IPS-18c (cell line): ENCODE measurements around the gene KCNN3.

Experiments
- H3K4me3 ChIP-seq: 2 replicates; pipeline ENCODE4 v1.7.0; 2013; ENCODE audit warnings: low read depth, mild to moderate bottlenecking, low read length, moderate library complexity; ENCODE audit not compliant: insufficient read depth
- H3K9me3 ChIP-seq: one replicate; pipeline ENCODE4 v1.6.1; 2013; ENCODE audit warnings: mild to moderate bottlenecking, low read length, moderate library complexity; ENCODE audit not compliant: control insufficient read depth, insufficient read depth

KCNN3 gene

DNA sequence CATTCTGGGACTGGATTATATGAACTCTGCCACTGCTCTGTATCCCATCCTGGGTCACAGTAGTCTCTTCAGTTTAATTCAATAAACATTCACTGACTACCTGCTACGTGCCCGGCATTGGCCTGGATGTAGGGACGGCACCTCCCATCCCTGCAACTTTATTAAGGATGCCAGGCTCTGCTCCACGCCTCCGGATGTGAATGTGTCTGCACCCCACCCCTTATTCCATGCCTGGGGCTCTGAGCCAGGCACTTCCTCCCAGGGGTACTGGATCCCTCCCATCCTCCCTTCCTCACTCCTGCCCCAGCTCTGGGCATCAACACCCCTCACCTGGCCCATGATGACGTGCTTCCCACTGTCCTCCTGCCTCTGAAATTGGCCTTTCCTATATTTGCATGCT is 53.7 kb downstream of the KCNN3 start:
- H3K4me3 ChIP-seq = no peak overlapping the region
- no peaks in the 10 kb centered on the region for H3K9me3 ChIP-seq

DNA sequence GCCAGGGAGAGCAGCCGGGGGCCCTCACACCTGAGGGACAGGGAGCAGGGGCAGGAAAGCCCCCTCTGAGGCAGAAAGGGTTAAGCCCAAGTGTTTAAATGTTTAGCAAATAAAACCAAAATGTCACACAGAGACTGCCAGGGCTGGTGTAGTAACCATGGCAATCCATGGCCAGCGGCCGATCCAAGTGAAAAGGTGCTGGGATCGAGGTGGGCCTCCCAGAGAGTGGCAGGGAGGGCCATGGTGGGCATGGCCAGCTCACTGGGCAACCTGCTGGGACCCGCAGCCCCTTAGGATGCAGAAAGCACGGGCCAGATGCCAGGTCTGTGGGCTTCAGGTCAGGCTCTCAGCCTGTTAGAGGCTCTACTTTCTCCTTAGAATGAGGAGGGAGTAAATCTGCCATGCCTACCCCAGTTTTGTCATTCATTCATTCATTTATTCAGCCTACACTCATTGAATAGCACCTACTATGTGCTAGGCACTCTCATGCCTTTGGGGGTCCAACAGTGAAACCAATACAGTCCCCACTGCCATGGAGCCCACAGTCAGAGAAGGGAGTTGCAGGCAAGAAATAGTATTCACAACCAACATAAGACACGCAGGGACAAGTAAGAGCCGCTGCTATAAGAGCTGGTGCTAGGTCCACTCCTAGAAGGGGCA is 56.1 kb downstream of the KCNN3 start:
- Histone ChIP-seq H3K4me3 (no peak overlapping the region), H3K9me3 (no peaks in the 10 kb centered on the region)

DNA sequence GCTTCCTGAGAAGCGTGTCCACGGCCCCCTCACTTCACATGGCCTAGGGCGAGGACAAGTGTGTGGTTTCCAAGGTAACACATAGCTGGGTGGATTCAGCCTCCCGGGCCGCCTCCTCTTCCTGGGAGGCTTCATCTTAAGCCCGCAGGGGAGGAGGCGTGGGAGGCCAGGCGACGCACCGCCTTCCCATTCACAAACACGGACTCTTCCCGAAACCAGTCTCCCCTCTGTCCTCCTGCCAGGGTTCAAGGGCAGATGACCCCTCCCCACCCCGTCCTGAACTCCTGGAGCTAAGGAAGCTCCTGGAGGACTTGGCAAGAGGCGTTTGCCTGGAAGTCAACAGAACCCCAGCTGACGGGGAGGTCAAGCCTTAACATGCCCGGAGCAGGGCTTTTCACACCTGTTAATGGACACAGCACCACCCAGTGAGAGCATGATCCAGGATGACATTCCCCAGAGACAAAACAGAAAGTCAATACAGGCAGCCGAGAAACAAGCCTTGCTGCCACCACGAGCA is 56.7 kb downstream of the KCNN3 start:
- Histone ChIP-seq H3K4me3 (no peak overlapping the region), H3K9me3 (no peaks in the 10 kb centered on the region)

DNA sequence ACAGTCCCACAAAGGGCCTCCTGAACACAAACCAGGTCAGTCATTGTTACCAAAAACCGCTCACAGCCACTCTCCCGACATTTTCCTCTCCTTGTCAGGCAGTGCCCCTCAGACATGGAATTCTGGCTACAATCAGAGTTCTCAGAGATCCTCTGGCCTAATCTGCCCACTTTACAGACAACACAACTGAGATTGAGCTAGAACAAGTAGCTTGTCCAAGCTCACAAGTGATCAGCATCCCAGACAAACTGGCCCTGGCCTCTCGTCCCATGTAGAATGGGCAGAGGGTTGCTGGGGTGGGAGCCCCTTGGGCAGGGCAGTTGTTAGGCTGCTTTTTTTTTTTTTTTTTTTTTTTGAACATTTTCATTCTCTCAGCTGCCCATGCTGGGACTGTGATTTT is 57.2 kb downstream of the KCNN3 start:
- Histone ChIP-seq H3K9me3 (no peaks in the 10 kb centered on the region), H3K4me3 (no peak overlapping the region)

DNA sequence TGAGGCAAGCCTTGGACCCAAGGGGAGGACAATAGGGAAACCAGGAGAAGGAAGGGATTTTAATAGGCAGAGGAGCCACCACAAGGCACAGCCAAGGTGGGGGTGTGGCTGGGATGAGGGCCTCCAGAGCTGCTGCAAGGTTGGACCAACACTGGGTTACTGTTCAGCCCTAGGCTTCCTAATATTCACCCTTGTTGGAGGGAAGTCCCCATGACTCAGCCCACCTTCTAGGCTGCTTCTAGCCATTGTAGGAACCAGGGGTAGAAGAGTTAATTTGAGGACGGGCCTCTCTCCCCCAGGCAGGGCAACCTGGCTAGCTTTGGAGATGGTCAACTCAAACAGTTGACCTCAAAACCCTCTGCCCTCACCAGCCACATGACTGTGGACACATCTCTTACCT is 59.5 kb downstream of the KCNN3 start:
- Histone ChIP-seq H3K4me3 (no peak overlapping the region), H3K9me3 (no peaks in the 10 kb centered on the region)

DNA sequence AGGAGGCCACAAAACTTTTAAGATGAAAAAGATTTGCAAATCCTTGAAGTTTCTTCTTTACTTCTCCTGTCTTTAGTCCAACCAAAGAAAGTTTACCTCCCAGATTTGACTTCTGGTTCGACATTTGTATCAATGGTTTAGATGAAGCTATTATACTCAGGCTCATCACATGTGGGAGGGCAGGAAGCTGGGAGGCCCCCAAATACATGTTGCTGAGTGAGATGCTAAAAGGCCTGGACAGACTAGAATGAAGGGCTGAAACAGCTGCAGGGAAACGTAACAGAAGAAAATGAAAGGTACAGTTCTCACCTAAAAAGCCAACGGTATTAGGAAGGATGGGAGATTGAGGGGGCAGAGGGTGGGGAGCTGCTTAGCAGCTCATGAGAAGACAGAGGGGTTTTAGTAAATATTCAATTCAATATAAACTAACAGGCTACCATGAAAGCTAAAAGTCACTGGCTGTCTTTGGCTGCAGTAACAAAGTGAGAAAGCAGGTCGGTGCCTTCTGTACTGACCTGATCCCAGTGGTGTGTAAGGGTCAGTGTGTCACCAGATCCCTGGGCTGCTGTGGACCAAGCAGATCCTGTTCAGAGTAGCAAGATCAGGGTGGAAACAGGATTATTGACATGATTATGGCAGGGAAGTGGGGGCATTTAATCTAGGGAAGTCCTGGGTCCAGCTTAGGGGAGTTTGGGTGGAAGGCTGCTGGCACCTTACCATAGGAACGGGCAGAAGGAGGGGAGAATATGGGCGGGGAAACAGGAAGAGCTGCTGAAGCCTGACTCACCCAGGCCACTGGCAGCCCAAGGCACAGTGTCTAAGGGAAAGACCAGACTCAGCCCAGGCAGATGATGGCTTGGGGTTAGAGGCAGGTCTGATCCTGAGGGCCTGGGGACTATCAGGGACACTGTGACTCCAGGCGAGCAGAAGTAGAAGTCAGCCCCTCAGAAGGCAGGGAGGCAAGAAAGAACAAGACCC is 60.4 kb downstream of the KCNN3 start:
- Histone ChIP-seq H3K4me3 (no peak overlapping the region), H3K9me3 (no peaks in the 10 kb centered on the region)

DNA sequence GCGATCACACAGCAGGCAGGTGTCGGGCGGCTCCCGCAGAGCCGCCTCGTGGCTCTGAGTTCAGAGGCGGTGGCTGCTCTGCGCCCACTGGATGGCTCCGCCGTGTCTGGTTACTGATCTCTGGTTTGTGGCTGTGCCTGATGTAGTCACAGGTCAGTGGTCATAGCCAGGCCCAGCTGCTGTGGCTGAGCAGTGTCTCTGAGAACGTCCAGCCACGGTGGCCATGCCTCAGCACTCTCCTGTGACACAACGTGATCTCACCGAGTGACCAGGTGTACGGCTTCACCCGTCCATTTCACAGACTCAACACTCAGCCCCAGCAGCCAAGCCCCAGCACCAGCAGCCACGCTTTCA is 61.2 kb downstream of the KCNN3 start:
- H3K9me3 ChIP-seq = no peaks in the 10 kb centered on the region
- H3K4me3 ChIP-seq = no peak overlapping the region

DNA sequence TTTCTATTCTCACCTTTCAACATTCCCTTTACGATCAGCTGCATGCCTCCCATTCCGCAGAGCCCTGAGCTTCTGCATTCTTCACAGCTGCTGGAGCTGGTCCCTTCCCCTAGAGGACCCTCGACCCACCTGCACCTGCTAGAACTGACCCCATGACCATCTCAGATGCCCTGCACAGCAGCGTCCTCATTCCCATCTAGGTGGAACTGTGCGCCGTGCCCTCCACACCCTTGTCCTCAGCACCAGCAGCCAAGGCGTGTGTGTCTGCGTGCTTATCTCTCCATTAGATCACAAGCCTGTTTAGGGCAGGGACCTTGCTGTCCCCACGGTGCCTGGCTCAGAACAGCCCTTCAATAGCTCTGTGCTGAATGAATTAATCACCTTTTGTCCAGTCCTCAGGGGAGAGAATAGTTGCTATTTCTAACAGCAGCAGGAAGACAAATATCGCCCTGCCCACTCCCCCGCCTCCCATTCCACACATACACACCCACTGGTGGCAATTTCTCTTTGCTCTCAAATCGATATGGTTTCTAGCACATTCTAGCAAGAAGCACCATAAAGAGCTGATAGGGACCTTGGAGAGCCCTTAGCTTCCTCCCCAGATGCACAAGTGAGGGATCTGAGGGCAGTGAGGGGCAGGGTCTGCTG is 61.7 kb downstream of the KCNN3 start:
- Histone ChIP-seq H3K4me3 (no peak overlapping the region), H3K9me3 (no peaks in the 10 kb centered on the region)

DNA sequence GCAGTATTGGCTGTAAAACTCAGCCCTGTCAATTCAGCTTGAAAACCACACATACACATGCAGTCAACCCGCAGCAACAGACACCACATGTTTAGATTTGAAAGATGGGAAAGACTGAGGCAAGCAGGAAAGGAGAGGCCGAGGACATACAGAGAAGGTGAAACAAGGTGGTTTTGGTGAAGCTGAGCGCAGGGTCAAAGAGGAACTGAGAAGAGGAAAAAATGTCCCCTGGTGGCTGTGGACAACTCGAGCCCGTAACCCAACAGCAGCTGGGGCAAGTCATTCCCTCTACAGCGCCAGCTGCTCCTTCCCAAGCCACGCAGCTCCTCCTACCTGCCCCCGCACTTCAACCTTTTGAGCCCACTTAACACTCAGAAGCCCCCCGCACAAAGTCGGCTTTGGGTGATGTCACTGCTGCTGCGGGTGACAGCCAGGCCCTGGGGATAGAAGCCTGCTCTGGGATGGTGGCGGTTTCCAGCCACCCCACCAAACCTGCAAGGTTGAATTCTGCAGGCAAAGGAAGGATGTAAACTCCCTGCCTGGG is 63.0 kb downstream of the KCNN3 start:
- Histone ChIP-seq H3K9me3 (no peaks in the 10 kb centered on the region), H3K4me3 (no peak overlapping the region)

DNA sequence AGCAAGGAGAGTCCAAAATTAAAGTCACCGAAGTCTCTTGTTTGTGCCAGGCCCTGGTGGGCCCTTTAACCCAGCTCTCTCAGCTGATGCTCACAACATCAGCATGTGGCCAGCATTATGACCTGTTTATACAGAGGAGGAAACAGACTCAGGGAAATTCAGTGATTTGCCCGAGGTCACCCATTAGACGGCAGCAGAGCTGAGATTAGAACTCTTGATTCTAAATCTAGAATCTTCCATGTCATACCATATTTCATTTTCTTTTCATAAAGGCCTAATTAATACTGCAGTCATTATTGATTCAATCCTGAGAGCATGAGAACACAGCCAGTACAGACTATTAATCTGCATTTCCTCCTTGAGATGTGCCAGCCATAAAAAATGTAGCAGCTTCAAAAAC is 63.7 kb downstream of the KCNN3 start:
- Histone ChIP-seq H3K9me3 (no peaks in the 10 kb centered on the region), H3K4me3 (no peak overlapping the region)

DNA sequence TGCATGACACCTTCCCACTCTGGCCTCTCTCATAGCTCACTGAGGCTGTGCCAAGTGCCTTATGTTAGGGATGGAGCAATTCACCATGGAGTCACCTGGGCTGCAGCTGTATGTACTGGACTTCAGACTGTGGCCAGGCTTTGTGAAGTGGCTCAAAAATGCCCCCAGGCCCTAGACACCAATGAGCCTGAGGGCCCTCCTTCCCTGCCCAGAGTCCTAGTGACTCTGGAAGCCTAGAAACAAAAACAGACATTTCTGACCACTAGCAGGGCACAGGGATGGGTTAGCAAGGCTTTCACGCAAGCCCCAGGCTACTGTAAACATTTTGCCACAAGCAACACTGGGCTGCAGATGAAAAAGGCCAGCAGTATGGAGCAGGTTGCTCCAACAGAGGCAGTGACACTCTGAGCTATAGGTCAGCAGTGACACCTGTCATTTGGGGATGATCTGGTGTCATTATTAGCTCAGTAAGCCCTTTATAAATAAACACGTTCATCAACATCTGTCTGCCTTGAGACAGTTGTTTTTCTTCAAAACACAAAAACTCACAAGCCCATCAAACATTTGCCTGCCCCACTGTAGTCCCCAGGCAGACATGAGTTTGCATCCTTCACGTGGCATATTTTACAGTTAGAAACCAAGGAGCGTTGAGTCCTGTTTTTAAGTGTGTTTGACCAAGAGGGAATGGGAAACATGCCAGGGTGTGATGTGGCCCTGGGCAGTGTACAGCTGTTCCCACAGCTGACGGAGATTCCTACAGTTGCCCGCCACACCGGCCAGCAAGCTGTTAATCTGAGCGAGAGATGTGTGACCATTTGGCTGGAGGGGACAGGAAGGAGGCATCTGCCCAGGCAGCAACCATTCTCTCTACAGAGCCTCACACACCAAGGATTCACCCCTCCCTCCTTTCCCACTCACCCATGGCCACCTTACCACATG is 66.8 kb downstream of the KCNN3 start:
- Histone ChIP-seq H3K9me3 (no peaks in the 10 kb centered on the region), H3K4me3 (no peak overlapping the region)

DNA sequence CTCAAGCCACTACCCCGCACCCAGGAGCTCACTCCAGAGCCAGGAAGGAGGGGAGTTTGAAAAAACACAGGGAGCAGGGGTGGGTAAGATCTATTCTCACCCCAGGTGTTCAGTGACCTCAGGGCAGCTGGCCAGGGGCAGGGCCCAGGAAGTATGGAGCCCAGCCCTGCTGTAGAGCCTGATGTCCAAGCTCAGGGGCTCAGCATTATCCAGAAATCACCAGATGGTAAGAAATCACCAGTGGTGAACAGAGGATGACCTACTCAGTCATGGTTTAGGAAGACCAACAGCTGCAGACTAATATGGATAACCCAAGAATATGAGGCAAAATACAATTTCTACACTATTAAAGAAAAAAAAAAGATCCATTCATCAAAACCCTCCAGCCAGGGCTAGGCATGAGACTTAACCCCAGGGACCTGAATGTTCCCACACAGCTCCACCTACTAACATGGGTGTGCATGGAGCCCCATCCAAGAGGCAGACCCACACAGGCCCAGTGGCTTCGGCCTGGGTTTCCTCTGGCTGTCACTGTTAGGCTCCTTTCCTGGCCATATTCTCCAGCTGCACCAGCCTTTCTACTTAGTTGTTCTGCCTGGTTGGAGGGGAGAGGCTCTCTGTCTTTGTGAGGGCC is 67.6 kb downstream of the KCNN3 start:
- H3K4me3 ChIP-seq = no peak overlapping the region
- H3K9me3 ChIP-seq = no peaks in the 10 kb centered on the region

DNA sequence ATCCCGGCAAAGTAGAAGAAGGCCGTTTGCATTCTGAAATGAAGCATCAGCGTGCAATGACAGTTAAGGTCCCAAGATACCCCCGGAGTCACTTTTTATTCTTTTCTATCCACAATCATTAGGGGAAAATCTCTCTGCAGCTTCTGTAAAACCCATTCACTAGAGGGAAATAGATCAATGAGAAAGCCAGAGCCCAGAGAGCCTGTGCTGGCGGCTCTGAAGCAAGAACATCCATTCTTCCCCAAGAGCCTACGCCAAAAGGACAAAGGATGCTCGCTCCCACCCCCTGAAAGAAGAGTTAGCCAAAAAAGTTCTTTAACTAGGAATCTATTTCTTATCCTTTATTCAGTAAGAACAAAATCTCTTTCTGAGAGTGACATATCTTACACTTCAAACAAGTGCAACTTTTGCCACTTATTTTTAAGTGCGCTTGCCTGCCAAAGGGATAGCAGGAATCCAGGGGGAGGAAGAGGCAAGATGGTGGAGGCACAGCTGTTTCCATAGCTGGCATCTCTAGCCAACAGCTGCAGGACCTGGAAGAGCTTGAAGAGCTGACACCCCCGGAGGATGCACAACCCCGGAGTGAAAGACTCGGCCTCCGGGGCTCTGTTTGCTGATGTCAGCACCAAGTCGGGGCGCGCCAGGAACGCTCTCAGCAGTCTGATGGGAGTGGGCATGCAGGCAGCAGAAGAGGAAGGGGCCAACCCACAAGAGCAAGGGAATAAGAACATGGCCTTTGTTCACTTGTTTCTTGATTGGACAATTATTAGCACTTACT is 68.7 kb downstream of the KCNN3 start:
- Histone ChIP-seq H3K4me3 (no peak overlapping the region), H3K9me3 (no peaks in the 10 kb centered on the region)

DNA sequence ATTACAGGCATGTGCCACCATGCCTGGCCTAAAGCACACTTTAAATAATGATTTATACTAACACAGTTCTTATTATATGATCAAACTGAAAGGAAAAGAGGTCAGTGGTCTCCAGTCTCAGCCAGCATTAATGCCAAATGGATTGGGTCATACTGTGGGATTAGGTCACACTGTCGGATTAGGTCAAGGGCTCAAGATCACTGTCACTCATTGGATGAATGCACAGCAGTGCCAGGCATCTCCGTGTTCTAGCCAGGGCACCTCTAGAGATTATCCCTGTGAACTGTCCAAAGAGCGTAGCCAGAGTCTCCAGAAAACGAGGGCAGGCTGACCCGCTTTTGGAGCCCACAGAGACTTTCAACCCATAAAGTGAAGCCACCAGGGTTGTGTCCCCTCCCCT is 70.9 kb downstream of the KCNN3 start:
- no peak overlapping the region for H3K4me3 ChIP-seq
- no peaks in the 10 kb centered on the region for H3K9me3 ChIP-seq

DNA sequence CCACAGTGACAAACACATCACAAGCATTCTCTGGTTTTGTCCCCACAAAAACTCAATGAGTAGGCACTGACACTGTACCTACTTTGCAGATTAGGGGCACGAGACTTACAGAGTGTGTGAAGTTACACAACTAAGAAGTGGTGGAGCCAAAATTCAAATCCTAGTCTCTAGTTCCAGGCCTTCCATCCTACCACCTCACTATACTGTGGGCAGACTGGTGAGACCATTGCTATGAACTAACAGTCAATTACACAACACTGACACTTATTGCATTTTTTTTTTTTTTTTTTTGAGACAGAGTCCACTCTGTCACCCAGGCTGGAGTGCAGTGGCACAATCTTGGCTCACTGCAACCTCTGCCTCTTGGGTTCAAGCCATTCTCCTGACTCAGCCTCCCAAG is 71.4 kb downstream of the KCNN3 start:
- no peaks in the 10 kb centered on the region for H3K9me3 ChIP-seq
- H3K4me3 ChIP-seq = no peak overlapping the region

DNA sequence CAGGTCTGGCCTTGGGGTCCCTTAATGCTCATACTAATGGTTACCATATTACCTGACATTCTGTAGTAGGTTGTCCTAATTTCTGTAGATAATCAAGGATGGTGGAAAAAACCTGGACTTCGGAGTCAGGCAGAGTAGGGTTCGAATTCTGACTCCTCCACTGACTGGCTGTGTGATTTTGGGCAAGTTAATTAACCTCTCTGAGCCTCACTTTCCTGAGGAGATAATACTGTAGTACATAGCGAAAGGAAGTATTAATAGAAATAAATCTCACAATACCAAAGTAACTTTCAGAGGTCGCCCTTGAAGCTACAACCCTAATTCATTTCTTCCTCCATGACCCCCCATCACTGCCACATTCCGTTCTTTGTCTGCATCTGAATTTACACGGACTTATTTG is 72.9 kb downstream of the KCNN3 start:
- H3K9me3 ChIP-seq = no peaks in the 10 kb centered on the region
- H3K4me3 ChIP-seq = no peak overlapping the region
